H1 (cell line): Measurements from ENCODE around the gene KCNMA1. TPM values are rescaled to one million over a fixed set of nuclear protein-coding genes. Genes with fewer than 3 reads are reported as not detected.

Experiments used
- CTCF ChIA-PET: fragments of 300-600 bp; sonication (Branson Sonifier 250); formaldehyde crosslinking; loops from one replicate; lab custom pipeline; 2021; ENCODE audit not compliant: partially characterized antibody; lab: Charles Lee
- POLR2A ChIA-PET: fragments of 300-600 bp; sonication (Branson Sonifier 250); formaldehyde crosslinking; loops from one replicate; lab custom pipeline; 2021; ENCODE audit warnings: inconsistent platforms; ENCODE audit not compliant: partially characterized antibody; lab: Charles Lee
- DNase-seq, 2 experiments: peaks; one replicate each; pipeline versions ENCODE4 v3.0.0 to v3.0.0-alpha.2; 2010 to 2022; ENCODE audit warnings: low spot score in 2 of 2, low read depth in 1 of 2, mixed read lengths in 1 of 2
- FAIRE-seq: peaks from 2 replicates; lab custom pipeline; 2011; peaks lifted over from hg19 to GRCh38; lab: Jason Lieb, UNC
- H2AFZ ChIP-seq: 2 replicates; pipeline ENCODE4 v1.8.1; 2012; ENCODE audit warnings: low read length, inconsistent platforms
- H2AK5ac ChIP-seq: 2 replicates; pipeline ENCODE4 v1.6.1; 2013; ENCODE audit warnings: low read depth, low read length
- H2BK120ac ChIP-seq: replicated peaks from 2 replicates; pipeline ENCODE3; 2013; ENCODE audit warnings: low read depth, low read length, inconsistent platforms
- H2BK12ac ChIP-seq: 2 replicates; pipeline ENCODE4 v1.6.1; 2013; ENCODE audit warnings: low read depth, low read length
- H2BK15ac ChIP-seq: 2 replicates; pipeline ENCODE4 v1.6.1; 2013; ENCODE audit warnings: low read length
- H2BK20ac ChIP-seq: 2 replicates; pipeline ENCODE4 v1.6.1; 2013; ENCODE audit warnings: low read length
- H2BK5ac ChIP-seq: 2 replicates; pipeline ENCODE4 v1.6.1; 2013; ENCODE audit warnings: low read depth, low read length
- H3K14ac ChIP-seq: 2 replicates; pipeline ENCODE4 v1.6.1; 2013; ENCODE audit warnings: inconsistent platforms; ENCODE audit not compliant: insufficient read length
- H3K18ac ChIP-seq: 2 replicates; pipeline ENCODE4 v1.6.1; 2013; ENCODE audit warnings: low read length; ENCODE audit errors: extremely low read depth
- H3K23ac ChIP-seq: 2 replicates; pipeline ENCODE4 v1.6.1; 2013; ENCODE audit warnings: inconsistent platforms; ENCODE audit not compliant: insufficient read length
- H3K23me2 ChIP-seq: 2 replicates; pipeline ENCODE4 v1.6.1; 2013; ENCODE audit warnings: low read depth, low read length
- H3K27ac ChIP-seq: 2 replicates; pipeline ENCODE4 v1.6.1; 2011; ENCODE audit warnings: low read depth, low read length, inconsistent platforms
- H3K27me3 ChIP-seq, 4 experiments: replicated peaks in 1 of 4; 1 replicate in 1 of 4; 2 replicates in 3 of 4; pipeline versions ENCODE4 v1.6.1 to v1.8.1; 2011 to 2013; ENCODE audit warnings: low read length in 3 of 4, mild to moderate bottlenecking in 3 of 4, inconsistent platforms in 2 of 4, mixed read lengths in 2 of 4, moderate library complexity in 1 of 4; ENCODE audit not compliant: control insufficient read depth in 3 of 4, insufficient read depth in 3 of 4; ENCODE audit errors: extremely low read depth in 1 of 4
- H3K36me3 ChIP-seq, 4 experiments: 2 replicates each; pipeline versions ENCODE4 v1.6.1 to v1.8.1; 2011 to 2013; ENCODE audit warnings: mild to moderate bottlenecking in 4 of 4, low read length in 3 of 4, moderate library complexity in 2 of 4, control low read depth in 1 of 4, inconsistent platforms in 1 of 4; ENCODE audit not compliant: insufficient read depth in 4 of 4, control insufficient read depth in 2 of 4
- H3K4ac ChIP-seq: replicated peaks from 2 replicates; pipeline ENCODE3; 2013; ENCODE audit warnings: low read length, low read depth, mixed read lengths, inconsistent platforms; ENCODE audit not compliant: insufficient read length
- H3K4me1 ChIP-seq, 4 experiments: replicated peaks in 1 of 4; 1 replicate in 1 of 4; 2 replicates in 3 of 4; pipeline versions ENCODE4 v1.6.1 to v1.8.1; 2011 to 2013; ENCODE audit warnings: low read length in 3 of 4, inconsistent platforms in 2 of 4, mixed read lengths in 1 of 4; ENCODE audit not compliant: insufficient read depth in 4 of 4, control insufficient read depth in 3 of 4
- H3K4me2 ChIP-seq, 2 experiments: 2 replicates each; pipeline versions ENCODE4 v1.6.1 to v1.8.1; 2011 to 2013; ENCODE audit warnings: low read depth in 2 of 2, low read length in 2 of 2, control low read depth in 1 of 2, inconsistent platforms in 1 of 2, mild to moderate bottlenecking in 1 of 2; ENCODE audit not compliant: insufficient read depth in 1 of 2
- H3K4me3 ChIP-seq, 4 experiments: fragments of 200-600, 300-600 bp in 1 of 4; sonication (generic), shearing (Covaris generic), sonication (Bioruptor Twin) in 1 of 4; 2 replicates each; pipeline versions ENCODE4 v1.5.1 to v1.8.1; 2011 to 2016; ENCODE audit warnings: low read length in 4 of 4, low read depth in 3 of 4, control low read depth in 2 of 4, inconsistent platforms in 2 of 4, mild to moderate bottlenecking in 2 of 4, mixed read lengths in 1 of 4, moderate library complexity in 1 of 4; ENCODE audit not compliant: insufficient read depth in 2 of 4; ENCODE audit errors: extremely low read depth in 1 of 4
- H3K56ac ChIP-seq: replicated peaks from 2 replicates; pipeline ENCODE3; 2013; ENCODE audit warnings: low read depth, mild to moderate bottlenecking, mixed read lengths, low read length, inconsistent platforms; ENCODE audit not compliant: insufficient read length
- H3K79me1 ChIP-seq: 2 replicates; pipeline ENCODE4 v1.6.1; 2013; ENCODE audit warnings: low read depth, low read length, control low read depth
- H3K79me2 ChIP-seq, 2 experiments: 2 replicates each; pipeline versions ENCODE4 v1.6.1 to v1.8.1; 2012 to 2013; ENCODE audit warnings: low read length in 2 of 2, mild to moderate bottlenecking in 2 of 2, inconsistent platforms in 1 of 2; ENCODE audit not compliant: insufficient read depth in 2 of 2, control insufficient read depth in 1 of 2
- H3K9ac ChIP-seq, 4 experiments: replicated peaks in 1 of 4; 1 replicate in 1 of 4; 2 replicates in 3 of 4; pipeline versions ENCODE4 v1.6.1 to v1.8.1; 2011 to 2013; ENCODE audit warnings: low read depth in 3 of 4, low read length in 3 of 4, control low read depth in 2 of 4, mild to moderate bottlenecking in 2 of 4, moderate library complexity in 2 of 4, inconsistent platforms in 1 of 4; ENCODE audit errors: extremely low read depth in 1 of 4
- H3K9me3 ChIP-seq, 2 experiments: 2 replicates each; pipeline versions ENCODE4 v1.6.1 to v1.8.1; 2012 to 2013; ENCODE audit warnings: mild to moderate bottlenecking in 2 of 2, moderate library complexity in 2 of 2, control low read depth in 1 of 2, inconsistent platforms in 1 of 2, low read depth in 1 of 2, low read length in 1 of 2, mixed read lengths in 1 of 2; ENCODE audit not compliant: insufficient read depth in 2 of 2
- H4K20me1 ChIP-seq, 2 experiments: replicated peaks in 1 of 2; 2 replicates each; pipeline versions ENCODE3 to v1.8.1; 2011 to 2013; ENCODE audit warnings: inconsistent platforms in 2 of 2, low read length in 2 of 2, mild to moderate bottlenecking in 1 of 2; ENCODE audit not compliant: insufficient read depth in 2 of 2, control insufficient read depth in 1 of 2
- H4K5ac ChIP-seq: 2 replicates; pipeline ENCODE4 v1.6.1; 2013; ENCODE audit warnings: low read length, low read depth, mixed read lengths, inconsistent platforms; ENCODE audit not compliant: insufficient read length
- H4K8ac ChIP-seq: 2 replicates; pipeline ENCODE4 v1.8.0; 2013; ENCODE audit warnings: mild to moderate bottlenecking, moderate library complexity, low read length, inconsistent platforms; ENCODE audit not compliant: insufficient read depth; ENCODE audit errors: extremely low read depth
- H4K91ac ChIP-seq: replicated peaks from 2 replicates; pipeline ENCODE3; 2013; ENCODE audit warnings: low read length, mixed read lengths, inconsistent platforms; ENCODE audit not compliant: insufficient read length
- ASH2L ChIP-seq: fragments of 200-600, 300-600 bp; sonication (generic); IDR thresholded peaks from one replicate; pipeline ENCODE4 v1.7.1; 2017; ENCODE audit warnings: low read length
- CHD1 ChIP-seq: IDR thresholded peaks from 2 replicates; pipeline ENCODE4 v1.6.1; 2012; ENCODE audit warnings: low read depth, low read length, improper control_type of control experiment
- E2F6 ChIP-seq: IDR thresholded peaks from 2 replicates; pipeline ENCODE4 v1.6.1; 2012; ENCODE audit warnings: inconsistent platforms
- FOSL1 ChIP-seq: IDR thresholded peaks from 2 replicates; pipeline ENCODE4 v1.6.1; 2011; ENCODE audit warnings: mild to moderate bottlenecking, low read depth, low read length, moderate library complexity; ENCODE audit not compliant: insufficient read depth
- GTF2F1 ChIP-seq: IDR thresholded peaks from 2 replicates; pipeline ENCODE4 v1.6.1; 2012; ENCODE audit warnings: low read depth, low read length, improper control_type of control experiment, borderline replicate concordance
- HDAC2 ChIP-seq, 2 experiments: fragments of 300-600 bp in 1 of 2; sonication (generic) in 1 of 2; IDR thresholded peaks; 2 replicates each; pipeline ENCODE4 v1.6.1; 2011 to 2012; ENCODE audit warnings: low read depth in 2 of 2, low read length in 2 of 2, mild to moderate bottlenecking in 2 of 2, moderate library complexity in 2 of 2, borderline replicate concordance in 1 of 2, inconsistent platforms in 1 of 2
- KDM1A ChIP-seq: fragments of 200-600, 300-600 bp; sonication (generic); IDR thresholded peaks from 2 replicates; pipeline ENCODE4 v1.7.1; 2016; ENCODE audit warnings: mild to moderate bottlenecking, low read length, borderline replicate concordance
- MAFK ChIP-seq: IDR thresholded peaks from 2 replicates; pipeline ENCODE4 v1.6.1; 2012; ENCODE audit warnings: low read depth, mild to moderate bottlenecking, improper control_type of control experiment, low read length
- RAD21 ChIP-seq, 2 experiments: IDR thresholded peaks in 1 of 2; conservative IDR thresholded peaks in 1 of 2; 2 replicates each; pipeline ENCODE4 v1.6.1; 2011; ENCODE audit warnings: low read depth in 2 of 2, low read length in 2 of 2, improper control_type of control experiment in 1 of 2, inconsistent platforms in 1 of 2, mild to moderate bottlenecking in 1 of 2, moderate library complexity in 1 of 2
- RNF2 ChIP-seq: fragments of 200-900, 300-1000 bp; sonication (generic); IDR thresholded peaks from 2 replicates; pipeline ENCODE4 v1.7.1; 2016; ENCODE audit warnings: borderline replicate concordance, low read depth, mild to moderate bottlenecking, antibody characterized with exemption, low read length; ENCODE audit not compliant: poor library complexity, severe bottlenecking; ENCODE audit errors: missing control alignments
- SP2 ChIP-seq: IDR thresholded peaks from 2 replicates; pipeline ENCODE4 v1.6.1; 2012; ENCODE audit warnings: mild to moderate bottlenecking, low read length, inconsistent platforms
- WGBS, 2 experiments: shearing (Covaris generic) in 1 of 2; methylation state at CpG; one replicate each; pipeline versions ENCODE4 v1.1.6 to v1.1.7; 2013 to 2015; ENCODE audit warnings: low lambda C conversion rate in 2 of 2, mixed read lengths in 2 of 2, inconsistent platforms in 1 of 2, low coverage in 1 of 2, missing lambda C conversion rate in 1 of 2; ENCODE audit not compliant: insufficient replicate concordance in 2 of 2, insufficient coverage in 1 of 2, insufficient read length in 1 of 2; ENCODE audit errors: extremely low coverage in 1 of 2, missing lambda C conversion rate in 1 of 2; 5-methylcytosine and 5-hydroxymethylcytosine counted together
- polyA plus RNA-seq, 7 experiments: library from polyadenylated mRNA; depleted of rRNA in 3 of 7; stranded (reverse) in 5 of 7; unstranded in 2 of 7; fragments of >200 nt in 5 of 7; fragments of 200-250 nt in 2 of 7; gene quantifications; 1 replicate in 5 of 7; 2 replicates in 1 of 7; 4 replicates in 1 of 7; pipeline versions ENCODE4 v1.2.1 to v1.2.3, GENCODE V29; 2011 to 2013; ENCODE audit warnings: missing spikeins in 2 of 7, mixed read lengths in 2 of 7
- total RNA-seq: library from RNA; stranded (reverse); fragmentation: NEBNext Ultra II Directional; extraction: Animal tissue kit (Norgen Biotek cat#: 25700); gene quantifications from 2 replicates; pipeline ENCODE4 v1.2.1, GENCODE V29; 2021

Gene KCNMA1
- total and polyA plus RNA-seq, 2 of the 8 experiments (the other 6 are each of a cell fraction or from before 2014, with no cell fraction given) = 10.2 to 11.1 TPM

- FAIRE-seq (no peak), DNase-seq (no peak)
- no peak overlapping the region for H3K14ac ChIP-seq
- no peaks in the 10 kb centered on the region for H3K36me3 ChIP-seq
- H3K27me3 ChIP-seq = no peaks in the 10 kb centered on the region
- no peak overlapping the region for H2BK5ac ChIP-seq
- H3K4me1 ChIP-seq = no peaks in the 10 kb centered on the region; a peak in 1 of 7 replicates
- no peak overlapping the region for H3K23ac ChIP-seq
- H4K20me1 ChIP-seq = no peaks in the 10 kb centered on the region
- no peaks in the 10 kb centered on the region for H3K79me2 ChIP-seq
- no peak overlapping the region for H2AK5ac ChIP-seq
- H3K27ac ChIP-seq = no peak overlapping the region
- no peak overlapping the region for H2AFZ ChIP-seq
- H4K91ac ChIP-seq = no peak overlapping the region
- H2BK12ac ChIP-seq = no peak overlapping the region
- H3K23me2 ChIP-seq = no peaks in the 10 kb centered on the region
- H2BK15ac ChIP-seq = no peak overlapping the region
- no peaks in the 10 kb centered on the region for H3K79me1 ChIP-seq
- H3K56ac ChIP-seq = no peak overlapping the region
- 91% methylated on average over 5 of the region's 5 CpGs; no CpG with 5 or more reads in 1 of the 2 experiments for WGBS, 2 experiments
- H3K4ac ChIP-seq = no peak overlapping the region
- H2BK120ac ChIP-seq = no peak overlapping the region
- no peak overlapping the region for H3K18ac ChIP-seq
- ChIA-PET CTCF (interaction anchor here (1.0 to 4.0 kb wide), 3 partner anchors 17 to 306 kb away, joined by 3 to 18 read pairs (median 4); no protein-coding TSS in a partner anchor), POLR2A (interaction anchor here (0.8 kb wide), 1 partner anchor 11 kb away, joined by 3 read pairs; no protein-coding TSS in a partner anchor)
- H3K9me3 ChIP-seq = no peaks in the 10 kb centered on the region
- no peak overlapping the region for H2BK20ac ChIP-seq
- no peak overlapping the region for H4K8ac ChIP-seq
- no peak overlapping the region for H3K9ac ChIP-seq
- no peak overlapping the region for H3K4me2 ChIP-seq
- H3K4me3 ChIP-seq = no peak overlapping the region
- H4K5ac ChIP-seq = no peak overlapping the region
- no peak for TF ChIP-seq RAD21 (IDR thresholded peaks at IDR 0.05 in 1 of 2, conservative IDR thresholded peaks at IDR 0.05 in 1 of 2; ENCODE audit: low read depth in 2 of 2, low read length in 2 of 2)
- TF ChIP-seq E2F6 = no peak
- no peak for TF ChIP-seq HDAC2 (IDR thresholded peaks at IDR 0.05; ENCODE audit: borderline replicate concordance in 1 of 2, low read depth in 2 of 2, low read length in 2 of 2)
- TF ChIP-seq RNF2 = no peak
- no peak for TF ChIP-seq ASH2L
- no peak for TF ChIP-seq KDM1A
- TF ChIP-seq MAFK = no peak
- TF ChIP-seq GTF2F1 = no peak
- TF ChIP-seq SP2 = no peak
- no peak for TF ChIP-seq FOSL1
- no peak for TF ChIP-seq CHD1
Measured at GRCh38 chr10:77191324-77192049, 446.1 kb downstream of the KCNMA1 start.
